HG03139 (cell line): ENCODE measurements around the gene AGO4.

Source experiments
- ATAC-seq: cut with Tn5 transposase; IDR thresholded peaks from one replicate; pipeline ENCODE4 v1.9.1; 2021; ENCODE audit not compliant: unreplicated experiment

Gene AGO4

DNA sequence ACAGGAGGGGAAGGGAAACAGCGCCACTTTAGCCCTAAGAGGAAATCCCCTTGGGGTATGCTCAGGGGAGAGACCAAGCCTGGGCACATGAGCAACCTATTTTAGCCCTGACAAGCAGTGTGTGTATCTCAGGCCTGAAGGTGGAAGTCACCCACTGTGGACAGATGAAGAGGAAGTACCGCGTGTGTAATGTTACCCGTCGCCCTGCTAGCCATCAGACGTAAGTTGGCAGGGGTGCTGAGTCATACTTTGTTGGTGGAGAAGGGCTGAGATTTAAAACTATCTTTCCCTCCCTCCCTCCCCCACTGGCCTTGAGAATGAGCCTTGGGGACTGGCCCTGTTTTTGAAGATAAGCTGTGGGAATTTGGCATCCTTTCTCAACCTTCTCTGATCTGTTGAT, 86.4 kb downstream of the AGO4 start:
- no peak for ATAC-seq

DNA sequence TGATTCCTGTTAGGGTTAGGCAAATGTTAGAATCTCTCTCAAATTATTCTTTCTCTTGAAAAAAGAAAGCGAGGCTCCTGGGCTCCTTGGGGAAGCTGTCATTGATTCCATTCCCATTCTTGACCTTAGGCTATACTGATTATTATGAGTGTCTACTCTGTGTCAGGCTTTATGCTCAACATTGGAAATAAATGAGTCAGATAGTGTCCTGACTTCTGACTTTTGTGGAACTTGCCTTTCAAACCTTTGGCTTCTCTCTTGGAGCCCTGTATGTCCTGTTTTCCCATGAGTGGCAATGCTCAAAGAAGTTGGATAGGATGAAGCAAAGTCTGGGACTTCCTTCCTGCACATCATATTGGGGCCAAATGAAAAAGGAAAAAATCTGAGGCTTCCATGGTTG, 86.8 kb downstream of the AGO4 start:
- no peak for ATAC-seq

DNA sequence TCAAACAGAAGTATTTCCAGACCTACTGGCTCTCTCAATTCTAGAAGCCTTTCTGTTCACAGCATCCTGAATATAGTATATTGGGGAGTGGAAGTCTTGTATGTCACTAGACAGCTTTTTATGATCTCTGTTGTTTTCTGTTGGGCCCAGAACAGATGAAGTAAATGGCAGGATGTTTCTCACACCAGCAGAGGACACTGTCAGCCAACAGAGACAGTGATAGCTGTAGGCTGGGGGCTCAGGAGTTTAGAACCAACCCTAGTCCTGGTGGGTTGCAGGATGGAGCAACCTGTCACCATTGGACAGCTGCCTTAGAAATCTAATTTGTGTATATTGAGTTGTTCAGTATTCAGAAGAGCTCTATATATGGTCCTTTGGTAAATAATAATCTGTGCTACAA, 92.1 kb downstream of the AGO4 start:
- no peak for ATAC-seq

DNA sequence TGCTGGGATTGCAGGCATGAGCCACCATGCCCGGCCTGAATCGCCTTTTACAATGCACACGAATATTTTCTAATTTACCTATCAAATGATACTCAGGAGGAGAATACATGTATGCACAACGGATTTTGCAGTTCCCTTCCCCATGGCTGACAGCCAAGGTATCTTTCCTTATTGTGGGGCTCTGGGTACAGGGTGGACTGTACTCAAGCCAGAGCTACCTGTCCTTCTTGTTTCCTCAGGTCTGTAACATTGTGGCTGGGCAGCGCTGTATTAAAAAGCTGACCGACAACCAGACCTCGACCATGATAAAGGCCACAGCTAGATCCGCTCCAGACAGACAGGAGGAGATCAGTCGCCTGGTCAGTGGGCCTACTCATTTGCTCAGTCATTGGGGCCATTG, 93.4 kb downstream of the AGO4 start:
- ATAC-seq: no peak

DNA sequence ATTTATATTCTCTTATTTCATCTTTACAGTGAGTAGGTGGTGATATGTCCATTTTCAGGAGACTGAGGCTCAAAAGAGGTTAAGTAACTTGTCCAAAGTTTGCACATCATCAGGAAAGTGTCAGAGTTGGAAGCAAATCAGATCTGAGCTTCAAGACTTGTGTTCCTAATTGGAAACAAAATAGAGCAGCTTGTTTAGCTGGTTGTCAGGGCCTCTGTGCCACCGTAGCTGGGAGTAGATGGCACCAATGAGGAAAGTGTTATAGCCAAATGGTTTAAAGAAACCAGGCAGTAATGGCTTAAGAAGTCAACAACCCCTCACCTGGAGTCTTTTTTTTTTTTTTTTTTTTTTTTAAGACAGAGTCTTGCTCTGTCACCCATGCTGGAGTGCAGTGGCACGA, 94.9 kb downstream of the AGO4 start:
- ATAC-seq: no peak
